Measurements from ENCODE around the gene SPESP1.

DNA sequence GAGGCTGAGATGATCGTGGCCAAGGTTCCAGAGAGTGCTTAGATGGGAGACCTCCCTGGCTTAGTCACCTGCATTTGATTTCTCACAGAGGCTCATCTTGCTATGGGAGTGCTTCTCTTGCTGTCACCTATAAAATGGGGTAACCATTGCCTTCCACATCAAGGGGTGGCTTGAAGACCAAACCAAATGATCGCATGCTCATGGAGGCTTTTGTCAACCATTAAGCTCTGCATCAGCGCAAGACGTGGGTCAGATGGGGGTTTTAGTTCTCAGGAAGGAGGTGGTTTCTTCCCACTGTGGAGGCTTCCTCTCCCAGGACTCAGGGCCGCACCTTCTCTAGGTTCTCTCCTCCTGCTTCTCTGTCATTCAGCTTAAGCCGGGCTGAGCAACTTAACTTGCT lies 56.8 kb downstream of the SPESP1 start:
- TF ChIP-seq, protein P1, sequence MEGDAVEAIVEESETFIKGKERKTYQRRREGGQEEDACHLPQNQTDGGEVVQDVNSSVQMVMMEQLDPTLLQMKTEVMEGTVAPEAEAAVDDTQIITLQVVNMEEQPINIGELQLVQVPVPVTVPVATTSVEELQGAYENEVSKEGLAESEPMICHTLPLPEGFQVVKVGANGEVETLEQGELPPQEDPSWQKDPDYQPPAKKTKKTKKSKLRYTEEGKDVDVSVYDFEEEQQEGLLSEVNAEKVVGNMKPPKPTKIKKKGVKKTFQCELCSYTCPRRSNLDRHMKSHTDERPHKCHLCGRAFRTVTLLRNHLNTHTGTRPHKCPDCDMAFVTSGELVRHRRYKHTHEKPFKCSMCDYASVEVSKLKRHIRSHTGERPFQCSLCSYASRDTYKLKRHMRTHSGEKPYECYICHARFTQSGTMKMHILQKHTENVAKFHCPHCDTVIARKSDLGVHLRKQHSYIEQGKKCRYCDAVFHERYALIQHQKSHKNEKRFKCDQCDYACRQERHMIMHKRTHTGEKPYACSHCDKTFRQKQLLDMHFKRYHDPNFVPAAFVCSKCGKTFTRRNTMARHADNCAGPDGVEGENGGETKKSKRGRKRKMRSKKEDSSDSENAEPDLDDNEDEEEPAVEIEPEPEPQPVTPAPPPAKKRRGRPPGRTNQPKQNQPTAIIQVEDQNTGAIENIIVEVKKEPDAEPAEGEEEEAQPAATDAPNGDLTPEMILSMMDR (IDR thresholded peaks at IDR 0.05): no peak
- TF ChIP-seq GABPA (IDR thresholded peaks at IDR 0.05; ENCODE audit: low read depth) (no peak), SIN3A (IDR thresholded peaks at IDR 0.05; ENCODE audit: borderline replicate concordance, low read depth, low read length) (no peak), REST (IDR thresholded peaks at IDR 0.05; ENCODE audit: low read depth, low read length) (no peak), EZH2phosphoT487 (IDR thresholded peaks at IDR 0.05; ENCODE audit: borderline replicate concordance, low read depth) (no peak), USF1 (IDR thresholded peaks at IDR 0.05; ENCODE audit: borderline replicate concordance, low read depth) (no peak), EP300 (IDR thresholded peaks at IDR 0.05; ENCODE audit: borderline replicate concordance in 1 of 2, low read depth in 1 of 2, low read length in 1 of 2) (no peak), YY1 (IDR thresholded peaks at IDR 0.05; ENCODE audit: low read depth) (no peak), NFIC (IDR thresholded peaks at IDR 0.05; ENCODE audit: borderline replicate concordance) (no peak), MXI1 (IDR thresholded peaks at IDR 0.05; ENCODE audit: low read depth, low read length) (no peak), RAD21 (IDR thresholded peaks at IDR 0.05; ENCODE audit: low read length) (no peak)
